ENCODE data around the gene RTN4.
A peak's percentile ranks its signal among the peaks of the same experiment; 100 is the strongest.

RTN4 gene, protein sequence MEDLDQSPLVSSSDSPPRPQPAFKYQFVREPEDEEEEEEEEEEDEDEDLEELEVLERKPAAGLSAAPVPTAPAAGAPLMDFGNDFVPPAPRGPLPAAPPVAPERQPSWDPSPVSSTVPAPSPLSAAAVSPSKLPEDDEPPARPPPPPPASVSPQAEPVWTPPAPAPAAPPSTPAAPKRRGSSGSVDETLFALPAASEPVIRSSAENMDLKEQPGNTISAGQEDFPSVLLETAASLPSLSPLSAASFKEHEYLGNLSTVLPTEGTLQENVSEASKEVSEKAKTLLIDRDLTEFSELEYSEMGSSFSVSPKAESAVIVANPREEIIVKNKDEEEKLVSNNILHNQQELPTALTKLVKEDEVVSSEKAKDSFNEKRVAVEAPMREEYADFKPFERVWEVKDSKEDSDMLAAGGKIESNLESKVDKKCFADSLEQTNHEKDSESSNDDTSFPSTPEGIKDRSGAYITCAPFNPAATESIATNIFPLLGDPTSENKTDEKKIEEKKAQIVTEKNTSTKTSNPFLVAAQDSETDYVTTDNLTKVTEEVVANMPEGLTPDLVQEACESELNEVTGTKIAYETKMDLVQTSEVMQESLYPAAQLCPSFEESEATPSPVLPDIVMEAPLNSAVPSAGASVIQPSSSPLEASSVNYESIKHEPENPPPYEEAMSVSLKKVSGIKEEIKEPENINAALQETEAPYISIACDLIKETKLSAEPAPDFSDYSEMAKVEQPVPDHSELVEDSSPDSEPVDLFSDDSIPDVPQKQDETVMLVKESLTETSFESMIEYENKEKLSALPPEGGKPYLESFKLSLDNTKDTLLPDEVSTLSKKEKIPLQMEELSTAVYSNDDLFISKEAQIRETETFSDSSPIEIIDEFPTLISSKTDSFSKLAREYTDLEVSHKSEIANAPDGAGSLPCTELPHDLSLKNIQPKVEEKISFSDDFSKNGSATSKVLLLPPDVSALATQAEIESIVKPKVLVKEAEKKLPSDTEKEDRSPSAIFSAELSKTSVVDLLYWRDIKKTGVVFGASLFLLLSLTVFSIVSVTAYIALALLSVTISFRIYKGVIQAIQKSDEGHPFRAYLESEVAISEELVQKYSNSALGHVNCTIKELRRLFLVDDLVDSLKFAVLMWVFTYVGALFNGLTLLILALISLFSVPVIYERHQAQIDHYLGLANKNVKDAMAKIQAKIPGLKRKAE

GRCh38 chr2:55050100-55050994, at the start of gene RTN4:
Gene RTN4, minus strand, starts transcription at chr2:55050451. Its CDS starts 151 bp downstream, at chr2:55050300.
- DNase-seq (ENCODE audit: insufficient read length, low spot score) (peak; percentile 89), FAIRE-seq (no peak)
- TF ChIP-seq CTCF (IDR thresholded peaks at IDR 0.05; ENCODE audit: insufficient read depth, missing control alignments), result no peak

DNA sequence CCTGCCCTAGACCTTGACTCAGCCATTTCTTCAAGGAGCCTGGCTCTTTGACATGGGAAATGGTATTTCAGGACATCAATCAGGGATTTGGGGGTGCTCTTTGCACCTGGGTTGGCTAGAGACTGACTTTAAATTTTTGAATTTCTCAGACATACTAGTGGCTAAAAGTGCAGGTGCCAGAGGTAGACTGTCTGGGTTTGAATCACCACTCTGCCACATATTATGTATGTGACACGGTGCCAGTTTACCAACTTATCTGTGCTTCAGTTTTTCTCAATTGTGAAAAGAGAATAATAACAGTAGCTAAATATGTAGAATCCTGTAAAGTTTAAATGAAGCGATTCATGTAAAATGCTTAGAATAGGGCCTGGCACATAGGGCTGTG, 49.2 kb upstream of the RTN4 start:
- no peak for DNase-seq (ENCODE audit: insufficient read length, low spot score)
- FAIRE-seq, result no peak
- no peak for TF ChIP-seq CTCF (IDR thresholded peaks at IDR 0.05; ENCODE audit: insufficient read depth, missing control alignments)

- no peak for DNase-seq (ENCODE audit: insufficient read length, low spot score)
- no peak for FAIRE-seq
- TF ChIP-seq CTCF (IDR thresholded peaks at IDR 0.05; ENCODE audit: insufficient read depth, missing control alignments), result no peak
Observed at GRCh38 chr2:55097461-55098410, 47.5 kb upstream of the RTN4 start.

GRCh38 chr2:55097082-55097460, 46.8 kb upstream of the RTN4 start:
- no peak for DNase-seq (ENCODE audit: insufficient read length, low spot score)
- no peak for FAIRE-seq

DNA sequence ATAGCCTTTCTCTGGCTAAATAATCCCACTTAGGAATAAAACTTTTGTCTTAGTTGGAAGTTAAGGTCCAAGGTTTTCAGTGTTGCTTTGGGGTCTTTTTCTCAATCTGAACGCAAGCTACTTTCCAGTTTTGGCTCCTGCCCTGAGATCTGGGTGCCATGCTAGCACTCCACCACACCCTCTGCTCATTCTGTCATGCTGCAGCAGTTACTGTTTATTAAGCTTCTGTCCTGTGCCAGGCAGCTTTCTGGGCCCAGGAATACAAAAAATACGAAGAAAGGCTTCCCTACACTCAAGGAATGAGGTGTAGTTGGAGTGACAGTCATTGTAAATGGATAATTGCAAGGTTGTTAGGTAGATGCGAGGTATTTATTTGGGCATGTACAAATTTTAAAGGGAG, 46.3 kb upstream of the RTN4 start:
- no peak for FAIRE-seq
- no peak for DNase-seq (ENCODE audit: insufficient read length, low spot score)
- TF ChIP-seq CTCF (IDR thresholded peaks at IDR 0.05; ENCODE audit: insufficient read depth, missing control alignments), result no peak

More at GRCh38 chr2:55097082-55097460, 46.8 kb upstream of the RTN4 start:
- TF ChIP-seq CTCF (IDR thresholded peaks at IDR 0.05; ENCODE audit: insufficient read depth, missing control alignments), result no peak

Data from D721Med (cell line).